Measurements from ENCODE around the gene SEMA3A. TPM values are rescaled to one million over a fixed set of nuclear protein-coding genes. Genes with fewer than 3 reads are reported as not detected.
"Not testable (repeated sequence)": the region's sequence is repeated elsewhere in the genome, so short reads cannot be mapped to it uniquely, and the experiment has no call there.

Gene SEMA3A
- total RNA-seq, 4 donors from 2014 or later = 27.8 to 39.0 (median 34.5) TPM

GRCh38 chr7:84060760-84061261 lies 133.8 kb downstream of the SEMA3A start:
- Histone ChIP-seq H3K4me1 (peaks cover 0 to 13% (median 10%) of the 10 kb centered on the region in 4 donors), H3K27me3 (no peaks in the 10 kb centered on the region), H3K36me3 (no peaks in the 10 kb centered on the region), H3K4me3 (no peak overlapping the region), H3K27ac (replicated peaks in 1 of 4) (no peak overlapping the region), H3K9me3 (no peaks in the 10 kb centered on the region)
- TF ChIP-seq POLR2AphosphoS5 (IDR thresholded peaks at IDR 0.05) (no peak), POLR2A (IDR thresholded peaks at IDR 0.05; ENCODE audit: low read depth) (no peak), EP300 (IDR thresholded peaks at IDR 0.05) (no peak), CTCF (IDR thresholded peaks at IDR 0.05) (no peak)
- intact Hi-C loops (cut with DNase I) = no loop called here
- no peak for DNase-seq (ENCODE audit: extremely low spot score)
- WGBS = 28% methylated on average over 4 of the region's 4 CpGs

- intact Hi-C loops (cut with DNase I) = no loop called here
- 94% methylated on average over 1 of the region's 1 CpG for WGBS
- peaks cover 0 to 13% (median 10%) of the 10 kb centered on the region in 4 donors for H3K4me1 ChIP-seq
- H3K27ac ChIP-seq (replicated peaks in 1 of 4) = no peak overlapping the region
- TF ChIP-seq EP300 (IDR thresholded peaks at IDR 0.05) (no peak), CTCF (IDR thresholded peaks at IDR 0.05) (no peak), POLR2AphosphoS5 (IDR thresholded peaks at IDR 0.05) (no peak), POLR2A (IDR thresholded peaks at IDR 0.05; ENCODE audit: low read depth) (no peak)
- H3K36me3 ChIP-seq = no peaks in the 10 kb centered on the region
- no peaks in the 10 kb centered on the region for H3K27me3 ChIP-seq
- DNase-seq (ENCODE audit: extremely low spot score) = no peak
- no peaks in the 10 kb centered on the region for H3K9me3 ChIP-seq
- no peak overlapping the region for H3K4me3 ChIP-seq
Observed at GRCh38 chr7:84060000-84060399, 134.6 kb downstream of the SEMA3A start.

- no peak for TF ChIP-seq CTCF (IDR thresholded peaks at IDR 0.05)
- TF ChIP-seq POLR2AphosphoS5 (IDR thresholded peaks at IDR 0.05) = no peak
- TF ChIP-seq POLR2A (IDR thresholded peaks at IDR 0.05; ENCODE audit: low read depth) = no peak
- TF ChIP-seq EP300 (IDR thresholded peaks at IDR 0.05) = no peak
- DNase-seq (ENCODE audit: extremely low spot score) = no peak
- intact Hi-C loops (cut with DNase I) = no loop called here
- no peak overlapping the region for H3K4me3 ChIP-seq
- WGBS = 71% methylated on average over 6 of the region's 6 CpGs
- no peaks in the 10 kb centered on the region for H3K36me3 ChIP-seq
- H3K27me3 ChIP-seq = no peaks in the 10 kb centered on the region
- peaks cover 0 to 13% (median 10%) of the 10 kb centered on the region in 4 donors for H3K4me1 ChIP-seq
- H3K27ac ChIP-seq (replicated peaks in 1 of 4) = no peak overlapping the region
- H3K9me3 ChIP-seq = no peaks in the 10 kb centered on the region
Observed at GRCh38 chr7:84058311-84059076, 136.1 kb downstream of the SEMA3A start.

- 100% methylated on average over 2 of the region's 2 CpGs for WGBS
- TF ChIP-seq POLR2AphosphoS5 (IDR thresholded peaks at IDR 0.05) = no peak
- TF ChIP-seq EP300 (IDR thresholded peaks at IDR 0.05) = no peak
- TF ChIP-seq POLR2A (IDR thresholded peaks at IDR 0.05; ENCODE audit: low read depth) = no peak
- Histone ChIP-seq H3K9me3 (no peaks in the 10 kb centered on the region), H3K36me3 (no peaks in the 10 kb centered on the region), H3K4me1 (peaks cover 0 to 13% (median 10%) of the 10 kb centered on the region in 4 donors), H3K4me3 (no peak overlapping the region), H3K27me3 (no peaks in the 10 kb centered on the region), H3K27ac (replicated peaks in 1 of 4) (no peak overlapping the region)
- no peak for DNase-seq (ENCODE audit: extremely low spot score)
- intact Hi-C loops (cut with DNase I) = no loop called here
Observed at GRCh38 chr7:84057576-84057975, 137.0 kb downstream of the SEMA3A start.

- intact Hi-C loops (cut with DNase I) = no loop called here
- TF ChIP-seq CTCF (IDR thresholded peaks at IDR 0.05) (no peak), EP300 (IDR thresholded peaks at IDR 0.05) (no peak), POLR2A (IDR thresholded peaks at IDR 0.05; ENCODE audit: low read depth) (no peak), POLR2AphosphoS5 (IDR thresholded peaks at IDR 0.05) (no peak)
- 60% methylated on average over 2 of the region's 2 CpGs for WGBS
Observed at GRCh38 chr7:84055904-84056605, 138.5 kb downstream of the SEMA3A start.

GRCh38 chr7:84055199-84055598 lies 139.4 kb downstream of the SEMA3A start:
- H3K4me1 ChIP-seq; H3K36me3 ChIP-seq; H3K4me3 ChIP-seq; H3K27me3 ChIP-seq; DNase-seq (ENCODE audit: extremely low spot score); intact Hi-C loops (cut with DNase I); H3K27ac ChIP-seq (replicated peaks in 1 of 4); H3K9me3 ChIP-seq: not testable (repeated sequence)
- WGBS = 95% methylated on average over 10 of the region's 23 CpGs

More at GRCh38 chr7:84055904-84056605, 138.5 kb downstream of the SEMA3A start:
- Histone ChIP-seq H3K27ac (replicated peaks in 1 of 4) (no peak overlapping the region), H3K9me3 (no peaks in the 10 kb centered on the region), H3K4me3 (no peak overlapping the region), H3K4me1 (peaks cover 0 to 12% (median 8%) of the 10 kb centered on the region in 4 donors), H3K36me3 (no peaks in the 10 kb centered on the region), H3K27me3 (no peaks in the 10 kb centered on the region)
- no peak for DNase-seq (ENCODE audit: extremely low spot score)
